ENCODE data around the gene GPR84.

- TF ChIP-seq YY1 (IDR thresholded peaks at IDR 0.05; ENCODE audit: insufficient read depth, insufficient read length) (no peak), ZNF274 (IDR thresholded peaks at IDR 0.05; ENCODE audit: low read depth, low read length) (no peak)
Observed at GRCh38 chr12:54404061-54405004, 40.0 kb upstream of the GPR84 start.

All from NT2/D1 (cell line).